ENCODE data around the gene SLC45A2.

Gene SLC45A2

GRCh38 chr5:34022121-34022705 lies 37.7 kb upstream of the SLC45A2 start:
- Histone ChIP-seq H3K4me3 (ENCODE audit: insufficient read length, low read depth) (no peak overlapping the region), H3K4me1 (ENCODE audit: insufficient read depth, insufficient read length) (no peaks in the 10 kb centered on the region), H3K27me3 (ENCODE audit: insufficient read depth, insufficient read length) (no peaks in the 10 kb centered on the region), H3K9ac (ENCODE audit: insufficient read length, low read depth) (no peak overlapping the region), H3K9me3 (ENCODE audit: insufficient read depth, low read length) (no peaks in the 10 kb centered on the region), H3K36me3 (ENCODE audit: insufficient read depth, insufficient read length, low read length) (no peaks in the 10 kb centered on the region)
- DNase-seq (ENCODE audit: low read depth, low spot score): no peak
- TF ChIP-seq ZNF274 (IDR thresholded peaks at IDR 0.05; ENCODE audit: low read depth, low read length) (no peak), SUZ12 (IDR thresholded peaks at IDR 0.05; ENCODE audit: extremely low read depth, insufficient read depth, insufficient read length) (no peak), YY1 (IDR thresholded peaks at IDR 0.05; ENCODE audit: insufficient read depth, insufficient read length) (no peak)

GRCh38 chr5:34021334-34021733 lies 36.8 kb upstream of the SLC45A2 start:
- Histone ChIP-seq H3K4me3 (ENCODE audit: insufficient read length, low read depth) (no peak overlapping the region), H3K27me3 (ENCODE audit: insufficient read depth, insufficient read length) (no peaks in the 10 kb centered on the region), H3K36me3 (ENCODE audit: insufficient read depth, insufficient read length, low read length) (no peaks in the 10 kb centered on the region), H3K4me1 (ENCODE audit: insufficient read depth, insufficient read length) (no peaks in the 10 kb centered on the region), H3K9me3 (ENCODE audit: insufficient read depth, low read length) (no peaks in the 10 kb centered on the region), H3K9ac (ENCODE audit: insufficient read length, low read depth) (no peak overlapping the region)
- TF ChIP-seq ZNF274 (IDR thresholded peaks at IDR 0.05; ENCODE audit: low read depth, low read length) (no peak), YY1 (IDR thresholded peaks at IDR 0.05; ENCODE audit: insufficient read depth, insufficient read length) (no peak), SUZ12 (IDR thresholded peaks at IDR 0.05; ENCODE audit: extremely low read depth, insufficient read depth, insufficient read length) (no peak)
- no peak for DNase-seq (ENCODE audit: low read depth, low spot score)

- H3K9ac ChIP-seq (ENCODE audit: insufficient read length, low read depth): no peak overlapping the region
- H3K27me3 ChIP-seq (ENCODE audit: insufficient read depth, insufficient read length): no peaks in the 10 kb centered on the region
- H3K4me1 ChIP-seq (ENCODE audit: insufficient read depth, insufficient read length): no peaks in the 10 kb centered on the region
- no peaks in the 10 kb centered on the region for H3K36me3 ChIP-seq (ENCODE audit: insufficient read depth, insufficient read length, low read length)
- no peak overlapping the region for H3K4me3 ChIP-seq (ENCODE audit: insufficient read length, low read depth)
- TF ChIP-seq YY1 (IDR thresholded peaks at IDR 0.05; ENCODE audit: insufficient read depth, insufficient read length) (no peak), ZNF274 (IDR thresholded peaks at IDR 0.05; ENCODE audit: low read depth, low read length) (no peak), SUZ12 (IDR thresholded peaks at IDR 0.05; ENCODE audit: extremely low read depth, insufficient read depth, insufficient read length) (no peak)
- no peaks in the 10 kb centered on the region for H3K9me3 ChIP-seq (ENCODE audit: insufficient read depth, low read length)
- DNase-seq (ENCODE audit: low read depth, low spot score): no peak
Measured at GRCh38 chr5:34020726-34021125, 36.2 kb upstream of the SLC45A2 start.

GRCh38 chr5:34017254-34017653 lies 32.8 kb upstream of the SLC45A2 start:
- Histone ChIP-seq H3K27me3 (ENCODE audit: insufficient read depth, insufficient read length) (no peaks in the 10 kb centered on the region), H3K4me1 (ENCODE audit: insufficient read depth, insufficient read length) (no peaks in the 10 kb centered on the region), H3K4me3 (ENCODE audit: insufficient read length, low read depth) (no peak overlapping the region), H3K9me3 (ENCODE audit: insufficient read depth, low read length) (no peaks in the 10 kb centered on the region), H3K9ac (ENCODE audit: insufficient read length, low read depth) (no peak overlapping the region), H3K36me3 (ENCODE audit: insufficient read depth, insufficient read length, low read length) (no peaks in the 10 kb centered on the region)
- no peak for TF ChIP-seq SUZ12 (IDR thresholded peaks at IDR 0.05; ENCODE audit: extremely low read depth, insufficient read depth, insufficient read length)
- TF ChIP-seq ZNF274 (IDR thresholded peaks at IDR 0.05; ENCODE audit: low read depth, low read length): no peak
- TF ChIP-seq YY1 (IDR thresholded peaks at IDR 0.05; ENCODE audit: insufficient read depth, insufficient read length): no peak
- no peak for DNase-seq (ENCODE audit: low read depth, low spot score)

- DNase-seq (ENCODE audit: low read depth, low spot score): no peak
- Histone ChIP-seq H3K36me3 (ENCODE audit: insufficient read depth, insufficient read length, low read length) (no peaks in the 10 kb centered on the region), H3K4me1 (ENCODE audit: insufficient read depth, insufficient read length) (no peaks in the 10 kb centered on the region), H3K9ac (ENCODE audit: insufficient read length, low read depth) (no peak overlapping the region), H3K9me3 (ENCODE audit: insufficient read depth, low read length) (no peaks in the 10 kb centered on the region), H3K4me3 (ENCODE audit: insufficient read length, low read depth) (no peak overlapping the region), H3K27me3 (ENCODE audit: insufficient read depth, insufficient read length) (no peaks in the 10 kb centered on the region)
- TF ChIP-seq ZNF274 (IDR thresholded peaks at IDR 0.05; ENCODE audit: low read depth, low read length) (no peak), SUZ12 (IDR thresholded peaks at IDR 0.05; ENCODE audit: extremely low read depth, insufficient read depth, insufficient read length) (no peak), YY1 (IDR thresholded peaks at IDR 0.05; ENCODE audit: insufficient read depth, insufficient read length) (no peak)
Measured at GRCh38 chr5:34016750-34017149, 32.3 kb upstream of the SLC45A2 start.

- TF ChIP-seq SUZ12 (IDR thresholded peaks at IDR 0.05; ENCODE audit: extremely low read depth, insufficient read depth, insufficient read length) (no peak), YY1 (IDR thresholded peaks at IDR 0.05; ENCODE audit: insufficient read depth, insufficient read length) (no peak), ZNF274 (IDR thresholded peaks at IDR 0.05; ENCODE audit: low read depth, low read length) (no peak)
- DNase-seq (ENCODE audit: low read depth, low spot score): no peak
- H3K4me3 ChIP-seq (ENCODE audit: insufficient read length, low read depth): no peak overlapping the region
- no peak overlapping the region for H3K9ac ChIP-seq (ENCODE audit: insufficient read length, low read depth)
- no peaks in the 10 kb centered on the region for H3K9me3 ChIP-seq (ENCODE audit: insufficient read depth, low read length)
- no peaks in the 10 kb centered on the region for H3K36me3 ChIP-seq (ENCODE audit: insufficient read depth, insufficient read length, low read length)
- H3K27me3 ChIP-seq (ENCODE audit: insufficient read depth, insufficient read length): no peaks in the 10 kb centered on the region
- no peaks in the 10 kb centered on the region for H3K4me1 ChIP-seq (ENCODE audit: insufficient read depth, insufficient read length)
Measured at GRCh38 chr5:34016222-34016621, 31.7 kb upstream of the SLC45A2 start.

- Histone ChIP-seq H3K9me3 (ENCODE audit: insufficient read depth, low read length) (no peaks in the 10 kb centered on the region), H3K27me3 (ENCODE audit: insufficient read depth, insufficient read length) (no peaks in the 10 kb centered on the region), H3K36me3 (ENCODE audit: insufficient read depth, insufficient read length, low read length) (no peaks in the 10 kb centered on the region), H3K4me1 (ENCODE audit: insufficient read depth, insufficient read length) (no peaks in the 10 kb centered on the region), H3K9ac (ENCODE audit: insufficient read length, low read depth) (no peak overlapping the region), H3K4me3 (ENCODE audit: insufficient read length, low read depth) (no peak overlapping the region)
- TF ChIP-seq SUZ12 (IDR thresholded peaks at IDR 0.05; ENCODE audit: extremely low read depth, insufficient read depth, insufficient read length): no peak
- no peak for TF ChIP-seq YY1 (IDR thresholded peaks at IDR 0.05; ENCODE audit: insufficient read depth, insufficient read length)
- no peak for TF ChIP-seq ZNF274 (IDR thresholded peaks at IDR 0.05; ENCODE audit: low read depth, low read length)
- no peak for DNase-seq (ENCODE audit: low read depth, low spot score)
Measured at GRCh38 chr5:34015120-34015822, 30.8 kb upstream of the SLC45A2 start.
